Endothelial cell of umbilical vein (primary cell): ENCODE data around the gene TTC31. TPM values are rescaled to one million over a fixed set of nuclear protein-coding genes. Genes with fewer than 3 reads are reported as not detected.

ENCODE experiments used
- BruUV-seq: library from RNA; stranded (reverse); fragments of 400-500 nt; replicated peaks from 2 replicates; lab custom pipeline; 2021; lab: Mats Ljungman, UMichigan
- CTCF ChIA-PET: fragments of 300-600, 350-600 bp; sonication (Branson Sonifier 250); formaldehyde crosslinking; loops from one replicate; lab custom pipeline; 2021; ENCODE audit warnings: antibody characterized with exemption, inconsistent platforms; lab: Charles Lee
- POLR2A ChIA-PET: fragments of 300-600, 350-600 bp; sonication (Branson Sonifier 250); formaldehyde crosslinking; loops from one replicate; lab custom pipeline; 2021; ENCODE audit warnings: antibody characterized with exemption, inconsistent platforms; lab: Charles Lee
- DNase-seq: peaks from one replicate; pipeline ENCODE4 v3.0.0-alpha.2; 2011; ENCODE audit warnings: low read depth, low spot score
- FAIRE-seq: peaks from 2 replicates; lab custom pipeline; 2011; peaks lifted over from hg19 to GRCh38; lab: Jason Lieb, UNC
- H2AFZ ChIP-seq: 2 replicates; pipeline ENCODE4 v1.6.0; 2012; ENCODE audit warnings: low read depth, low read length, control low read depth, inconsistent platforms
- H3K27ac ChIP-seq: 2 replicates; pipeline ENCODE4 v1.5.1; 2011; ENCODE audit warnings: low read depth, mild to moderate bottlenecking, control low read depth, low read length, moderate library complexity; ENCODE audit not compliant: insufficient read depth
- H3K27me3 ChIP-seq, 2 experiments: 2 replicates each; pipeline versions ENCODE4 v1.6.0 to v1.6.1; 2011; ENCODE audit warnings: low read length in 2 of 2, mixed read lengths in 1 of 2; ENCODE audit not compliant: control insufficient read depth in 2 of 2, insufficient read depth in 2 of 2
- H3K36me3 ChIP-seq, 2 experiments: 2 replicates in 1 of 2; 3 replicates in 1 of 2; pipeline ENCODE4 v1.5.1; 2011; ENCODE audit warnings: low read length in 2 of 2, mild to moderate bottlenecking in 1 of 2, moderate library complexity in 1 of 2; ENCODE audit not compliant: control insufficient read depth in 2 of 2, insufficient read depth in 2 of 2; ENCODE audit errors: extremely low read depth in 1 of 2
- H3K4me1 ChIP-seq: 3 replicates; pipeline ENCODE4 v1.5.1; 2011; ENCODE audit warnings: mild to moderate bottlenecking, low read length; ENCODE audit not compliant: control insufficient read depth, insufficient read depth; ENCODE audit errors: extremely low read depth
- H3K4me2 ChIP-seq: 2 replicates; pipeline ENCODE4 v1.6.1; 2011; ENCODE audit warnings: low read length, control low read depth, mixed read lengths; ENCODE audit not compliant: insufficient read depth
- H3K4me3 ChIP-seq, 3 experiments: fragments of 200-600 bp in 1 of 3; sonication (generic), shearing (Covaris generic) in 1 of 3; replicated peaks in 1 of 3; 2 replicates each; pipeline ENCODE4 v1.5.1; 2011 to 2016; ENCODE audit warnings: control low read depth in 3 of 3, low read length in 3 of 3, mild to moderate bottlenecking in 2 of 3, inconsistent platforms in 1 of 3, low read depth in 1 of 3, moderate library complexity in 1 of 3; ENCODE audit not compliant: insufficient read depth in 1 of 3
- H3K79me2 ChIP-seq: 2 replicates; pipeline ENCODE4 v1.6.0; 2012; ENCODE audit warnings: low read length, inconsistent platforms; ENCODE audit not compliant: control insufficient read depth, insufficient read depth
- H3K9ac ChIP-seq: replicated peaks from 2 replicates; pipeline ENCODE3; 2011; ENCODE audit warnings: low read length, control low read depth; ENCODE audit not compliant: insufficient read depth; ENCODE audit errors: extremely low read depth
- H3K9me1 ChIP-seq: replicated peaks from 3 replicates; pipeline ENCODE4 v1.6.0; 2011; ENCODE audit warnings: mild to moderate bottlenecking, low read length; ENCODE audit not compliant: control insufficient read depth, insufficient read depth; ENCODE audit errors: extremely low read depth
- H3K9me3 ChIP-seq: replicated peaks from 2 replicates; pipeline ENCODE4 v1.5.1; 2012; ENCODE audit warnings: low read length, inconsistent platforms; ENCODE audit not compliant: control insufficient read depth, insufficient read depth
- H4K20me1 ChIP-seq: replicated peaks from 2 replicates; pipeline ENCODE3; 2011; ENCODE audit warnings: mild to moderate bottlenecking, low read length; ENCODE audit not compliant: control insufficient read depth, insufficient read depth; ENCODE audit errors: extremely low read depth
- CTCF ChIP-seq, 2 donors: IDR thresholded peaks; 1 replicate in 1 of 2; 2 replicates in 1 of 2; pipeline ENCODE4 v1.5.1; 2011; ENCODE audit warnings: low read length in 2 of 2, mild to moderate bottlenecking in 2 of 2, moderate library complexity in 2 of 2, control low read depth in 1 of 2, inconsistent platforms in 1 of 2, low read depth in 1 of 2; ENCODE audit not compliant: insufficient read depth in 1 of 2; ENCODE audit errors: extremely low read depth in 1 of 2
- EZH2 ChIP-seq: IDR thresholded peaks from 2 replicates; pipeline ENCODE4 v1.6.1; 2012; ENCODE audit warnings: borderline replicate concordance, low read depth, mild to moderate bottlenecking, moderate library complexity, low read length, inconsistent platforms; ENCODE audit not compliant: severe bottlenecking
- FOS ChIP-seq: IDR thresholded peaks from 2 replicates; pipeline ENCODE4 v1.6.1; 2011; ENCODE audit warnings: mild to moderate bottlenecking, low read length, moderate library complexity, borderline replicate concordance; ENCODE audit not compliant: insufficient read depth
- JUN ChIP-seq: IDR thresholded peaks from 2 replicates; pipeline ENCODE4 v1.6.1; 2011; ENCODE audit warnings: borderline replicate concordance, low read depth; ENCODE audit not compliant: insufficient read length, insufficient read depth
- dilution Hi-C: fragments of 300-500 bp; cut with MboI; formaldehyde crosslinking; loops from one replicate; pipeline ENCODE4 v1.15.0; 2019; ENCODE audit warnings: low sequenced_read_pairs; ENCODE audit not compliant: extremely low pct_ligation_motif_present
- intact Hi-C: fragments of 100-400 bp; cut with micrococcal nuclease; formaldehyde crosslinking; loops from one replicate; pipeline ENCODE4 v1.10.0; 2022
- polyA plus RNA-seq, 4 experiments: library from polyadenylated mRNA; depleted of rRNA in 3 of 4; stranded (reverse) in 3 of 4; unstranded in 1 of 4; fragments of >200 nt; gene quantifications; 2 replicates each; pipeline versions ENCODE4 v1.2.1 to v1.2.3, GENCODE V29; 2011 to 2012; ENCODE audit warnings: missing spikeins in 1 of 4
- total RNA-seq: library from RNA; stranded (reverse); gene quantifications from 2 replicates; pipeline ENCODE4 v1.2.3, GENCODE V29; 2021

The TTC31 gene
- total and polyA plus RNA-seq, 2 donors (not counting 3 experiments of a cell fraction or from before 2014, with no cell fraction given): 20.1 to 24.1 TPM

- dilution Hi-C loops: no loop called here
- peak overlapping the region in 1 of 3 experiments; percentile 18 for H3K4me3 ChIP-seq
- ChIA-PET CTCF (interaction anchor here (1.4 to 2.6 kb wide), 2 partner anchors 9 to 14 kb away, joined by 3 to 6 read pairs; partner anchors contain the start of genes CCDC142 and TTC31), POLR2A (no interaction called here)
- no peaks in the 10 kb centered on the region for H3K9me3 ChIP-seq
- peaks cover 0 to 1% of the 10 kb centered on the region in 2 experiments for H3K36me3 ChIP-seq
- peaks cover 23 to 40% of the 10 kb centered on the region in 2 experiments for H3K27me3 ChIP-seq
- H3K4me1 ChIP-seq: peaks cover 31% of the 10 kb centered on the region
- TF ChIP-seq FOS (no peak), JUN (no peak), EZH2 (peak; percentile 5)
- H3K27ac ChIP-seq: no peak overlapping the region
- no TSS peak for BruUV-seq
- intact Hi-C loops: loop anchor here (1.0 to 5.0 kb wide), 2 partner anchors 15 to 34 kb away; partner anchors contain the start of gene TTC31
- no peaks in the 10 kb centered on the region for H3K9me1 ChIP-seq
- DNase-seq: no peak
- no peak for FAIRE-seq
- H4K20me1 ChIP-seq: no peaks in the 10 kb centered on the region
- H3K9ac ChIP-seq: no peak overlapping the region
- no peak overlapping the region for H2AFZ ChIP-seq
- peak overlapping the region; percentile 50 for H3K4me2 ChIP-seq
- H3K79me2 ChIP-seq: no peaks in the 10 kb centered on the region
Measured at GRCh38 chr2:74497777-74498499, 15.1 kb downstream of the TTC31 start.

GRCh38 chr2:74498500-74499266 lies 15.8 kb downstream of the TTC31 start:
- no peak overlapping the region for H3K9ac ChIP-seq
- BruUV-seq: no TSS peak
- FAIRE-seq (peak; percentile 62), DNase-seq (peak; percentile 35)
- peaks cover 30% of the 10 kb centered on the region for H3K4me1 ChIP-seq
- no peaks in the 10 kb centered on the region for H3K36me3 ChIP-seq
- dilution Hi-C loops: no loop called here
- ChIA-PET POLR2A (interaction anchor here (1.1 kb wide), 1 partner anchor 30 kb away, joined by 3 read pairs; the partner anchor contains the start of gene AUP1), CTCF (interaction anchor here (0.7 to 2.6 kb wide), 7 partner anchors 8 to 87 kb away, joined by 3 to 6 read pairs (median 3); partner anchors contain the start of genes CCDC142, TTC31 and WBP1)
- H3K27ac ChIP-seq: no peak overlapping the region
- H3K4me2 ChIP-seq: peak overlapping the region; percentile 50
- H3K27me3 ChIP-seq: peaks cover 23 to 40% of the 10 kb centered on the region in 2 experiments
- TF ChIP-seq CTCF (IDR thresholded peaks at IDR 0.05; ENCODE audit: extremely low read depth in 1 of 2, insufficient read depth in 1 of 2, low read depth in 1 of 2, low read length in 2 of 2) (no peak), EZH2 (peak; percentile 95), FOS (peak; percentile 17)
- no peaks in the 10 kb centered on the region for H4K20me1 ChIP-seq
- peak overlapping the region in 2 of 3 experiments; percentile 19 to 25 for H3K4me3 ChIP-seq
- peak overlapping the region; percentile 11 for H2AFZ ChIP-seq
- no peaks in the 10 kb centered on the region for H3K9me3 ChIP-seq
- intact Hi-C loops: loop anchor here (1.0 to 5.0 kb wide), 2 partner anchors 15 to 34 kb away; partner anchors contain the start of gene TTC31
- no peaks in the 10 kb centered on the region for H3K9me1 ChIP-seq
- H3K79me2 ChIP-seq: no peaks in the 10 kb centered on the region
